SH-SY5Y (cell line): ENCODE data around the gene SGCD.

ENCODE experiments used
- GATA2 ChIP-seq: IDR thresholded peaks from 2 replicates; pipeline ENCODE4 v1.6.1; 2011; ENCODE audit warnings: mild to moderate bottlenecking, low read depth, low read length
- GATA3 ChIP-seq: IDR thresholded peaks from 2 replicates; pipeline ENCODE4 v1.6.1; 2011; ENCODE audit warnings: low read depth, mild to moderate bottlenecking, low read length, moderate library complexity

DNA sequence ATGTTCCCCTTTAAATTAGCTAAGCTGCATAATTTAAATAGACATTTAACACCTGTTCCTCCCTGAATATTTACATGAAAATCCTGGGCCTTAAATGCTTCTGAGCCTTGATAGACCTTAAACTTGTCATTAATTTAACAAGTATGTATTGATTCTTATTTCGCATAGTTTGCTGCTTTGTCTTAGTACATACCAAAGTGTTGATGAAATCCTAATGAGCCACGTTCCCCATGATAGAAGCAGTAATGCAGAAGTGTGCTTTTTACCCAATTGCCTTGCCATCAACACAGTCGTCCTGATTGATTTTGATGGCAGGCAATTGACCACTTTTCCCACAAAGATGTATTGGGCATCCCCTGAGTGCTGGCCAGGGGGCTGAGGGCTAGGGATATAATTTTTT, 213.5 kb downstream of the SGCD start:
- TF ChIP-seq GATA2 (no peak), GATA3 (no peak)
